ENCODE data around the gene HECA. TPM values are rescaled to one million over a fixed set of nuclear protein-coding genes. Genes with fewer than 3 reads are reported as not detected.
"Not testable (repeated sequence)": the region's sequence is repeated elsewhere in the genome, so short reads cannot be mapped to it uniquely, and the experiment has no call there.

The HECA gene
- total RNA-seq, 2 experiments from 2014 or later: 203 to 207 TPM

GRCh38 chr6:139134064-139134395 lies 850 bp upstream of the HECA start:
- Histone ChIP-seq H3K4me3 (ENCODE audit: low read length) (no peak overlapping the region), H3K36me3 (ENCODE audit: insufficient read depth, low read length) (no peaks in the 10 kb centered on the region), H3K27ac (ENCODE audit: low read depth in 1 of 2, low read length in 2 of 2) (peak overlapping the region; percentile 55 to 90), H3K4me1 (ENCODE audit: insufficient read depth, low read length) (peaks cover 44% of the 10 kb centered on the region), H3K9me3 (ENCODE audit: control insufficient read depth in 1 of 2, insufficient read depth in 1 of 2, low read length in 2 of 2) (no peaks in the 10 kb centered on the region), H3K27me3 (ENCODE audit: control insufficient read depth in 1 of 2, insufficient read depth in 2 of 2, low read length in 2 of 2) (no peaks in the 10 kb centered on the region)
- no peaks in the 10 kb centered on the region for H3K27me3 Mint-ChIP-seq
- intact Hi-C loops (cut with DNase I, micrococcal nuclease): loop anchor here (1.0 to 10.0 kb wide), 4 partner anchors 8 to 149 kb away; partner anchors contain the start of genes REPS1 (in 2 of the 2) and ABRACL (in 1 of the 2)
- DNase-seq: peak in 1 of 14 experiments; percentile 39
- ChIA-PET POLR2A (interaction anchor here (0.5 to 5.0 kb wide), 18 partner anchors 9 to 240 kb away, joined by 3 to 57 read pairs (median 6); partner anchors contain the start of genes ABRACL, CITED2 and TXLNB), CTCF (interaction anchor here (1.0 to 2.3 kb wide), 5 partner anchors 8 to 26 kb away, joined by 3 to 13 read pairs (median 4); no protein-coding TSS in a partner anchor)
- peaks cover 41% of the 10 kb centered on the region for H3K36me3 Mint-ChIP-seq (ENCODE audit: low read depth)
- H3K4me3 Mint-ChIP-seq: peak overlapping the region; percentile 85
- no peak for TF ChIP-seq CTCF (IDR thresholded peaks at IDR 0.05)
- no peaks in the 10 kb centered on the region for H3K9me3 Mint-ChIP-seq
- peak overlapping the region; percentile 97 for H3K27ac Mint-ChIP-seq
- no peak for ATAC-seq (ENCODE audit: poor library complexity)
- H3K4me1 Mint-ChIP-seq (ENCODE audit: low read depth): peaks cover 77% of the 10 kb centered on the region

- Mint-ChIP-seq H3K27ac (peak overlapping the region; percentile 97), H3K9me3 (no peaks in the 10 kb centered on the region), H3K4me3 (peak overlapping the region; percentile 90), H3K36me3 (ENCODE audit: low read depth) (peaks cover 59% of the 10 kb centered on the region), H3K27me3 (no peaks in the 10 kb centered on the region), H3K4me1 (ENCODE audit: low read depth) (peaks cover 79% of the 10 kb centered on the region)
- no peaks in the 10 kb centered on the region for H3K9me3 ChIP-seq (ENCODE audit: control insufficient read depth in 1 of 2, insufficient read depth in 1 of 2, low read length in 2 of 2)
- DNase-seq (peak; percentile 39 to 79 (median 60)), ATAC-seq (ENCODE audit: poor library complexity) (peak; percentile 37)
- H3K4me1 ChIP-seq (ENCODE audit: insufficient read depth, low read length): peaks cover 46% of the 10 kb centered on the region
- CTCF ChIA-PET: interaction anchor here (0.7 to 1.7 kb wide), 2 partner anchors 26 to 365 kb away, joined by 3 to 6 read pairs; no protein-coding TSS in a partner anchor
- peak overlapping the region; percentile 72 for H3K4me3 ChIP-seq (ENCODE audit: low read length)
- no peaks in the 10 kb centered on the region for H3K36me3 ChIP-seq (ENCODE audit: insufficient read depth, low read length)
- POLR2A ChIA-PET: interaction anchor here (0.6 to 6.0 kb wide), 12 partner anchors 10 to 239 kb away, joined by 3 to 157 read pairs (median 35); partner anchors contain the start of genes CITED2 and TXLNB
- TF ChIP-seq CTCF (IDR thresholded peaks at IDR 0.05): no peak
- no peaks in the 10 kb centered on the region for H3K27me3 ChIP-seq (ENCODE audit: control insufficient read depth in 1 of 2, insufficient read depth in 2 of 2, low read length in 2 of 2)
- intact Hi-C loops (cut with DNase I, micrococcal nuclease): loop anchor here in 1 of 2 experiments (1.0 to 10.0 kb wide), 4 partner anchors 11 to 151 kb away; partner anchors contain the start of gene REPS1
- peak overlapping the region; percentile 94 to 95 for H3K27ac ChIP-seq (ENCODE audit: low read depth in 1 of 2, low read length in 2 of 2)
Measured at GRCh38 chr6:139135578-139136545, 982 bp downstream of the HECA start.

- H3K4me3 Mint-ChIP-seq: peak overlapping the region; percentile 90
- peak overlapping the region; percentile 97 for H3K27ac Mint-ChIP-seq
- DNase-seq (no peak), ATAC-seq (ENCODE audit: poor library complexity) (no peak)
- H3K27me3 ChIP-seq (ENCODE audit: control insufficient read depth in 1 of 2, insufficient read depth in 2 of 2, low read length in 2 of 2): no peaks in the 10 kb centered on the region
- TF ChIP-seq CTCF (IDR thresholded peaks at IDR 0.05): no peak
- H3K36me3 Mint-ChIP-seq (ENCODE audit: low read depth): peaks cover 69% of the 10 kb centered on the region
- peaks cover 73% of the 10 kb centered on the region for H3K4me1 Mint-ChIP-seq (ENCODE audit: low read depth)
- H3K9me3 Mint-ChIP-seq: no peaks in the 10 kb centered on the region
- intact Hi-C loops (cut with DNase I, micrococcal nuclease): loop anchor here (1.0 to 10.0 kb wide), 3 partner anchors 8 to 153 kb away; partner anchors contain the start of gene REPS1 (in 1 of the 2)
- H3K4me1 ChIP-seq (ENCODE audit: insufficient read depth, low read length): peaks cover 45% of the 10 kb centered on the region
- H3K4me3 ChIP-seq (ENCODE audit: low read length): peak overlapping the region; percentile 72
- H3K36me3 ChIP-seq (ENCODE audit: insufficient read depth, low read length): peaks cover 4% of the 10 kb centered on the region
- ChIA-PET POLR2A (interaction anchor here (0.6 to 6.0 kb wide), 24 partner anchors 9 to 893 kb away, joined by 3 to 157 read pairs (median 6); partner anchors contain the start of genes CCDC28A, CITED2 and TXLNB), CTCF (interaction anchor here (0.8 to 4.4 kb wide), 12 partner anchors 12 to 232 kb away, joined by 3 to 16 read pairs (median 4); no protein-coding TSS in a partner anchor)
- H3K27ac ChIP-seq (ENCODE audit: low read depth in 1 of 2, low read length in 2 of 2): peak overlapping the region; percentile 94 to 95
- no peaks in the 10 kb centered on the region for H3K9me3 ChIP-seq (ENCODE audit: control insufficient read depth in 1 of 2, insufficient read depth in 1 of 2, low read length in 2 of 2)
- H3K27me3 Mint-ChIP-seq: no peaks in the 10 kb centered on the region
Measured at GRCh38 chr6:139137706-139138105, 2.8 kb downstream of the HECA start.

- intact Hi-C loops (cut with DNase I, micrococcal nuclease): loop anchor here in 1 of 2 experiments (1.0 kb wide), 1 partner anchor 9 kb away; no protein-coding TSS in a partner anchor
- Histone ChIP-seq H3K4me1 (ENCODE audit: insufficient read depth, low read length) (peaks cover 49% of the 10 kb centered on the region), H3K4me3 (ENCODE audit: low read length) (peak overlapping the region; percentile 72)
- H3K4me1 Mint-ChIP-seq (ENCODE audit: low read depth): peaks cover 84% of the 10 kb centered on the region
- not testable (repeated sequence) for ATAC-seq (ENCODE audit: poor library complexity); H3K9me3 ChIP-seq (ENCODE audit: control insufficient read depth in 1 of 2, insufficient read depth in 1 of 2, low read length in 2 of 2); H3K36me3 ChIP-seq (ENCODE audit: insufficient read depth, low read length); H3K9me3 Mint-ChIP-seq; H3K27me3 ChIP-seq (ENCODE audit: control insufficient read depth in 1 of 2, insufficient read depth in 2 of 2, low read length in 2 of 2); DNase-seq; H3K27me3 Mint-ChIP-seq; H3K27ac ChIP-seq (ENCODE audit: low read depth in 1 of 2, low read length in 2 of 2)
- peak overlapping the region; percentile 97 for H3K27ac Mint-ChIP-seq
- CTCF ChIA-PET: interaction anchor here (1.0 to 4.4 kb wide), 4 partner anchors 14 to 78 kb away, joined by 4 to 16 read pairs (median 4); no protein-coding TSS in a partner anchor
- peaks cover 73% of the 10 kb centered on the region for H3K36me3 Mint-ChIP-seq (ENCODE audit: low read depth)
- POLR2A ChIA-PET: interaction anchor here (0.9 to 6.0 kb wide), 10 partner anchors 11 to 234 kb away, joined by 3 to 157 read pairs (median 9); partner anchors contain the start of gene CITED2
- H3K4me3 Mint-ChIP-seq: peak overlapping the region; percentile 90
Measured at GRCh38 chr6:139140854-139141253, 6.0 kb downstream of the HECA start.

All from CD4-positive, alpha-beta T cell (primary cell).